GM19372 (cell line): ENCODE results near the gene KIF4B.

ENCODE experiments used
- ATAC-seq: cut with Tn5 transposase; IDR thresholded peaks from one replicate; pipeline ENCODE4 v1.9.1; 2021; ENCODE audit warnings: mild to moderate bottlenecking, low read depth, moderate library complexity; ENCODE audit not compliant: unreplicated experiment

The KIF4B gene

GRCh38 chr5:155052532-155052931 is 39.0 kb downstream of the KIF4B start:
- no peak for ATAC-seq

- no peak for ATAC-seq
These were observed 39.9 kb downstream of the KIF4B start for GRCh38 chr5:155053501-155053900.

- no peak for ATAC-seq
These were observed 43.2 kb downstream of the KIF4B start for GRCh38 chr5:155056644-155057269.

GRCh38 chr5:155057626-155058025 is 44.1 kb downstream of the KIF4B start:
- no peak for ATAC-seq

GRCh38 chr5:155064580-155064979 is 51.0 kb downstream of the KIF4B start:
- no peak for ATAC-seq

- ATAC-seq, result no peak
These were observed 53.5 kb downstream of the KIF4B start for GRCh38 chr5:155066886-155067595.
